Cerebellar nuclear complex (tissue), 1 donor: ENCODE measurements around the gene MT1H.
"Not testable (repeated sequence)": the region's sequence is repeated elsewhere in the genome, so short reads cannot be mapped to it uniquely, and the experiment has no call there.

Experiments used
- DNase-seq, 2 experiments: peaks; one replicate each; lab custom pipeline; 2025; lab: John Stamatoyannopoulos, UW

MT1H gene

GRCh38 chr16:56669005-56669839 is at the start of gene MT1H:
MT1H (plus strand) TSS chr16:56669814; CDS start chr16:56669885, 71 bp downstream.
- DNase-seq = no peak

- DNase-seq = no peak
Observed at GRCh38 chr16:56620339-56620897, 49.2 kb upstream of the MT1H start.

- not testable (repeated sequence) for DNase-seq
Observed at GRCh38 chr16:56621665-56622445, 47.8 kb upstream of the MT1H start.

GRCh38 chr16:56623184-56623583 is 46.4 kb upstream of the MT1H start:
- not testable (repeated sequence) for DNase-seq

- no peak for DNase-seq
Observed at GRCh38 chr16:56623637-56624036, 46.0 kb upstream of the MT1H start.

GRCh38 chr16:56625140-56625942 is 44.3 kb upstream of the MT1H start, which contains the start of gene MT1E:
MT1E (plus strand) TSS chr16:56625781; CDS start chr16:56625852, 71 bp downstream.
- DNase-seq = peak in 1 of 2 experiments; percentile 20

- DNase-seq = no peak
Observed at GRCh38 chr16:56625943-56626654, 43.5 kb upstream of the MT1H start.

GRCh38 chr16:56626685-56627084 is 42.9 kb upstream of the MT1H start:
- no peak for DNase-seq

- no peak for DNase-seq
Observed at GRCh38 chr16:56628486-56629350, 40.9 kb upstream of the MT1H start.

- no peak for DNase-seq
Observed at GRCh38 chr16:56629531-56629930, 40.1 kb upstream of the MT1H start.

- DNase-seq = no peak
Observed at GRCh38 chr16:56630134-56630533, 39.5 kb upstream of the MT1H start.

GRCh38 chr16:56631197-56631596 is 38.4 kb upstream of the MT1H start:
- DNase-seq = no peak

GRCh38 chr16:56631832-56632155 is 37.8 kb upstream of the MT1H start:
- DNase-seq = no peak

- no peak for DNase-seq
Observed at GRCh38 chr16:56632156-56632847, 37.3 kb upstream of the MT1H start, which contains the start of gene MT1M. MT1M (plus strand) TSS chr16:56632659; CDS start chr16:56632732, 73 bp downstream.

- no peak for DNase-seq
Observed at GRCh38 chr16:56632848-56633365, 36.7 kb upstream of the MT1H start.

- no peak for DNase-seq
Observed at GRCh38 chr16:56633535-56633934, 36.1 kb upstream of the MT1H start.

GRCh38 chr16:56634715-56635440 is 34.7 kb upstream of the MT1H start:
- no peak for DNase-seq

- no peak for DNase-seq
Observed at GRCh38 chr16:56635441-56635967, 34.1 kb upstream of the MT1H start.
